Liver (tissue), 9 donors: ENCODE measurements around the gene OR4K5. TPM values are rescaled to one million over a fixed set of nuclear protein-coding genes. Genes with fewer than 3 reads are reported as not detected.

Source experiments
- DNase-seq: peaks from one replicate; pipeline ENCODE4 v3.0.0-alpha.2; 2017; ENCODE audit warnings: low spot score
- H3K27ac ChIP-seq, 2 donors: one replicate each; pipeline ENCODE4 v1.7.0; 2013; ENCODE audit warnings: inconsistent platforms in 2 of 2, low read length in 2 of 2, control low read depth in 1 of 2, low read depth in 1 of 2, mild to moderate bottlenecking in 1 of 2
- H3K27me3 ChIP-seq, 4 donors: one replicate each; pipeline versions ENCODE4 v1.6.1 to v1.7.0; 2013; ENCODE audit warnings: low read length in 3 of 4, inconsistent platforms in 1 of 4, mild to moderate bottlenecking in 1 of 4, moderate library complexity in 1 of 4; ENCODE audit not compliant: control insufficient read depth in 4 of 4, insufficient read depth in 4 of 4
- H3K36me3 ChIP-seq, 4 donors: one replicate each; pipeline versions ENCODE4 v1.6.1 to v1.7.0; 2013; ENCODE audit warnings: low read length in 3 of 4, mild to moderate bottlenecking in 3 of 4, low read depth in 1 of 4, moderate library complexity in 1 of 4; ENCODE audit not compliant: control insufficient read depth in 4 of 4, insufficient read depth in 3 of 4
- H3K4me1 ChIP-seq, 4 donors: one replicate each; pipeline versions ENCODE4 v1.6.1 to v1.7.0; 2013; ENCODE audit warnings: low read length in 3 of 4, mild to moderate bottlenecking in 3 of 4, moderate library complexity in 1 of 4; ENCODE audit not compliant: control insufficient read depth in 4 of 4, insufficient read depth in 4 of 4
- H3K4me3 ChIP-seq, 3 donors: one replicate each; pipeline versions ENCODE4 v1.6.1 to v1.7.0; 2013; ENCODE audit warnings: low read length in 3 of 3, control low read depth in 1 of 3, low read depth in 1 of 3, mild to moderate bottlenecking in 1 of 3
- H3K9ac ChIP-seq, 2 donors: one replicate each; pipeline ENCODE4 v1.7.0; 2013; ENCODE audit warnings: low read length in 2 of 2, mild to moderate bottlenecking in 2 of 2, moderate library complexity in 2 of 2, control low read depth in 1 of 2, low read depth in 1 of 2
- H3K9me3 ChIP-seq, 4 donors: one replicate each; pipeline versions ENCODE4 v1.6.1 to v1.7.0; 2013; ENCODE audit warnings: low read length in 3 of 4; ENCODE audit not compliant: control insufficient read depth in 4 of 4
- CTCF ChIP-seq: fragments of 150-350 bp; IDR thresholded peaks from 2 replicates; pipeline ENCODE4 v1.5.1; 2017; ENCODE audit warnings: improper control_type of control experiment, low read depth, low read length; ENCODE audit not compliant: missing input control
- EGR1 ChIP-seq, 2 donors: IDR thresholded peaks; 2 replicates each; pipeline ENCODE4 v1.6.1; 2016 to 2018; ENCODE audit warnings: antibody characterized with exemption in 2 of 2, low read depth in 2 of 2
- FOXA1 ChIP-seq: IDR thresholded peaks from 2 replicates; pipeline ENCODE4 v1.6.1; 2016; ENCODE audit warnings: antibody characterized with exemption
- FOXA2 ChIP-seq: IDR thresholded peaks from 2 replicates; pipeline ENCODE4 v1.6.1; 2016; ENCODE audit warnings: antibody characterized with exemption
- GABPA ChIP-seq, 2 donors: IDR thresholded peaks in 1 of 2; conservative IDR thresholded peaks in 1 of 2; 2 replicates each; pipeline ENCODE4 v1.6.1; 2016; ENCODE audit warnings: antibody characterized with exemption in 2 of 2, mild to moderate bottlenecking in 1 of 2, moderate library complexity in 1 of 2
- HNF4A ChIP-seq, 2 donors: conservative IDR thresholded peaks; 2 replicates each; pipeline ENCODE4 v1.6.1; 2016; ENCODE audit warnings: antibody characterized with exemption in 2 of 2, mild to moderate bottlenecking in 2 of 2
- HNF4G ChIP-seq: IDR thresholded peaks from 2 replicates; pipeline ENCODE4 v1.6.1; 2016; ENCODE audit warnings: antibody characterized with exemption
- JUND ChIP-seq, 2 donors: IDR thresholded peaks; 2 replicates each; pipeline ENCODE4 v1.6.1; 2016; ENCODE audit warnings: antibody characterized with exemption in 2 of 2
- MAX ChIP-seq: IDR thresholded peaks from 2 replicates; pipeline ENCODE4 v1.6.1; 2016; ENCODE audit warnings: antibody characterized with exemption
- NR2F2 ChIP-seq: IDR thresholded peaks from 2 replicates; pipeline ENCODE4 v1.6.1; 2016; ENCODE audit warnings: antibody characterized with exemption
- RAD21 ChIP-seq, 2 donors: IDR thresholded peaks; 2 replicates each; pipeline ENCODE4 v1.6.1; 2016; ENCODE audit warnings: antibody characterized with exemption in 2 of 2, mild to moderate bottlenecking in 2 of 2
- REST ChIP-seq: IDR thresholded peaks from 2 replicates; pipeline ENCODE4 v1.6.1; 2016; ENCODE audit warnings: antibody characterized with exemption, mild to moderate bottlenecking
- RXRA ChIP-seq, 2 donors: IDR thresholded peaks; 2 replicates each; pipeline ENCODE4 v1.6.1; 2017 to 2018; ENCODE audit warnings: antibody characterized with exemption in 2 of 2, mild to moderate bottlenecking in 1 of 2
- SP1 ChIP-seq: IDR thresholded peaks from 2 replicates; pipeline ENCODE4 v1.6.1; 2018; ENCODE audit warnings: antibody characterized with exemption, mild to moderate bottlenecking
- TAF1 ChIP-seq: conservative IDR thresholded peaks from 2 replicates; pipeline ENCODE4 v1.6.1; 2016; ENCODE audit warnings: antibody characterized with exemption, mild to moderate bottlenecking
- YY1 ChIP-seq: IDR thresholded peaks from 2 replicates; pipeline ENCODE4 v1.6.1; 2016; ENCODE audit warnings: antibody characterized with exemption, mild to moderate bottlenecking
- ZBTB33 ChIP-seq: IDR thresholded peaks from 2 replicates; pipeline ENCODE4 v1.6.1; 2016; ENCODE audit warnings: antibody characterized with exemption
- WGBS: extraction: QIAGEN DNeasy Blood & Tissue Kit; methylation state at CpG from one replicate; pipeline ENCODE4 v1.1.7; 2013; 5-methylcytosine and 5-hydroxymethylcytosine counted together
- polyA plus RNA-seq, 2 donors: library from polyadenylated mRNA; stranded (reverse) in 1 of 2; unstranded in 1 of 2; fragments of 200-250 nt in 1 of 2; fragments of >200 nt in 1 of 2; fragmentation: Nextera tagmentation in 1 of 2; extraction: Ambion mirVana in 1 of 2; gene quantifications; one replicate each; pipeline versions ENCODE4 v1.2.1 to v1.2.3, GENCODE V29; 2013 to 2015
- total RNA-seq, 2 donors: library from RNA; depleted of rRNA; stranded (reverse); fragments of >200 nt; gene quantifications; one replicate each; pipeline ENCODE4 v1.2.3, GENCODE V29; 2014
- TF ChIP-seq, protein P1 (sequence below): IDR thresholded peaks from 2 replicates; pipeline ENCODE4 v1.6.1; 2016; ENCODE audit warnings: antibody characterized with exemption
- donor health status: healthy.
- donor health status: healthy.
- donor health status: healthy.
- donor health status: healthy.
- donor health status: healthy.

Gene OR4K5
- total and polyA plus RNA-seq, 4 donors = not detected

GRCh38 chr14:19900999-19901398, 19.4 kb upstream of the OR4K5 start:
- H3K27ac ChIP-seq = no peak overlapping the region
- 65% methylated on average over 3 of the region's 3 CpGs for WGBS
- H3K9ac ChIP-seq = no peak overlapping the region
- H3K4me1 ChIP-seq = no peaks in the 10 kb centered on the region
- H3K36me3 ChIP-seq = no peaks in the 10 kb centered on the region
- peaks cover 0 to 10% (median 6%) of the 10 kb centered on the region in 4 donors for H3K9me3 ChIP-seq
- DNase-seq = no peak
- H3K4me3 ChIP-seq = no peak overlapping the region
- TF ChIP-seq SP1 (no peak), FOXA2 (no peak)
- H3K27me3 ChIP-seq = no peaks in the 10 kb centered on the region

GRCh38 chr14:19902409-19902808, 18.0 kb upstream of the OR4K5 start:
- 73% methylated on average over 4 of the region's 4 CpGs for WGBS
- no peak overlapping the region for H3K4me3 ChIP-seq
- H3K27me3 ChIP-seq = no peaks in the 10 kb centered on the region
- no peaks in the 10 kb centered on the region for H3K4me1 ChIP-seq
- TF ChIP-seq HNF4G (no peak), GABPA (IDR thresholded peaks at IDR 0.05 in 1 of 2, conservative IDR thresholded peaks at IDR 0.05 in 1 of 2) (no peak)
- H3K9me3 ChIP-seq = peaks cover 0 to 4% (median under 1%) of the 10 kb centered on the region in 4 donors
- H3K36me3 ChIP-seq = no peaks in the 10 kb centered on the region
- no peak overlapping the region for H3K27ac ChIP-seq
- DNase-seq = no peak
- H3K9ac ChIP-seq = no peak overlapping the region

DNA sequence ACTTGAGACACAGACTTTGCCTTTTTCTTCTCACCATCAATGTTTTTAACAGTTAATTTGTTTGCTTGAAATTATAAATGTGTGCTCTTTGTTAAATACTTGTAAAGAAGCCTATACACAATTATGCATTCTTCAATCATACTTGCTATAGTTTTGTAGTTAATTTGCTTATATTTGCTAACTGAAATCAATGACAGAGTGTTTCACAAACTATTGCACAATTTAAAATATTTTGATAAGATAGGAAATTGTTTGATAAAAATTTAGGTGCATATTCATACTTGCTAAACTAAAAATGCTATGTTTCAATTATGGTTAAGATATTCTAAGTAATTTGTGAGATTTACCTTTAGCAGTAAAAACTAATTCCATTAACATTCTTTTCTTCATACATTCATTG, 13.7 kb upstream of the OR4K5 start:
- DNase-seq = no peak
- H3K4me3 ChIP-seq = no peak overlapping the region
- H3K27ac ChIP-seq = no peak overlapping the region
- no peak overlapping the region for H3K9ac ChIP-seq
- H3K27me3 ChIP-seq = no peaks in the 10 kb centered on the region
- H3K36me3 ChIP-seq = no peaks in the 10 kb centered on the region
- H3K4me1 ChIP-seq = no peaks in the 10 kb centered on the region
- no peaks in the 10 kb centered on the region for H3K9me3 ChIP-seq
- TF ChIP-seq ZBTB33 = no peak
- TF ChIP-seq HNF4A (conservative IDR thresholded peaks at IDR 0.05) = no peak
- no peak for TF ChIP-seq YY1
- TF ChIP-seq MAX = no peak
- TF ChIP-seq GABPA (IDR thresholded peaks at IDR 0.05 in 1 of 2, conservative IDR thresholded peaks at IDR 0.05 in 1 of 2) = no peak
- TF ChIP-seq RXRA (IDR thresholded peaks at IDR 0.05) = no peak
- no peak for TF ChIP-seq NR2F2
- TF ChIP-seq HNF4G = no peak
- no peak for TF ChIP-seq SP1
- no peak for TF ChIP-seq JUND (IDR thresholded peaks at IDR 0.05)
- TF ChIP-seq, protein P1, sequence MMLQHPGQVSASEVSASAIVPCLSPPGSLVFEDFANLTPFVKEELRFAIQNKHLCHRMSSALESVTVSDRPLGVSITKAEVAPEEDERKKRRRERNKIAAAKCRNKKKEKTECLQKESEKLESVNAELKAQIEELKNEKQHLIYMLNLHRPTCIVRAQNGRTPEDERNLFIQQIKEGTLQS = no peak
- TF ChIP-seq FOXA2 = no peak
- no peak for TF ChIP-seq TAF1
- no peak for TF ChIP-seq REST
- TF ChIP-seq EGR1 (IDR thresholded peaks at IDR 0.05; ENCODE audit: low read depth in 2 of 2) = no peak
- TF ChIP-seq RAD21 (IDR thresholded peaks at IDR 0.05) = no peak
- no peak for TF ChIP-seq CTCF
- TF ChIP-seq FOXA1 = no peak
